HUES6 (cell line): ENCODE measurements around the gene POLR2J.
"Not testable (repeated sequence)": the region's sequence is repeated elsewhere in the genome, so short reads cannot be mapped to it uniquely, and the experiment has no call there.

Experiments
- H3K27ac ChIP-seq: 2 replicates; pipeline ENCODE4 v1.7.0; 2013; ENCODE audit warnings: low read depth, mild to moderate bottlenecking, low read length, inconsistent platforms
- H3K27me3 ChIP-seq: 2 replicates; pipeline ENCODE4 v1.6.1; 2013; ENCODE audit warnings: low read length; ENCODE audit not compliant: control insufficient read depth, insufficient read depth
- H3K36me3 ChIP-seq: 2 replicates; pipeline ENCODE4 v1.6.1; 2013; ENCODE audit warnings: low read length; ENCODE audit not compliant: control insufficient read depth, insufficient read depth
- H3K4me1 ChIP-seq: 2 replicates; pipeline ENCODE4 v1.6.1; 2013; ENCODE audit warnings: low read length; ENCODE audit not compliant: control insufficient read depth, insufficient read depth
- H3K4me3 ChIP-seq: 2 replicates; pipeline ENCODE4 v1.5.1; 2013; ENCODE audit warnings: low read depth, low read length
- H3K9ac ChIP-seq: one replicate; pipeline ENCODE4 v1.6.1; 2013; ENCODE audit warnings: mild to moderate bottlenecking, low read length
- H3K9me3 ChIP-seq: 2 replicates; pipeline ENCODE4 v1.6.1; 2013; ENCODE audit warnings: low read depth, low read length; ENCODE audit not compliant: control insufficient read depth, insufficient read depth

The POLR2J gene

DNA sequence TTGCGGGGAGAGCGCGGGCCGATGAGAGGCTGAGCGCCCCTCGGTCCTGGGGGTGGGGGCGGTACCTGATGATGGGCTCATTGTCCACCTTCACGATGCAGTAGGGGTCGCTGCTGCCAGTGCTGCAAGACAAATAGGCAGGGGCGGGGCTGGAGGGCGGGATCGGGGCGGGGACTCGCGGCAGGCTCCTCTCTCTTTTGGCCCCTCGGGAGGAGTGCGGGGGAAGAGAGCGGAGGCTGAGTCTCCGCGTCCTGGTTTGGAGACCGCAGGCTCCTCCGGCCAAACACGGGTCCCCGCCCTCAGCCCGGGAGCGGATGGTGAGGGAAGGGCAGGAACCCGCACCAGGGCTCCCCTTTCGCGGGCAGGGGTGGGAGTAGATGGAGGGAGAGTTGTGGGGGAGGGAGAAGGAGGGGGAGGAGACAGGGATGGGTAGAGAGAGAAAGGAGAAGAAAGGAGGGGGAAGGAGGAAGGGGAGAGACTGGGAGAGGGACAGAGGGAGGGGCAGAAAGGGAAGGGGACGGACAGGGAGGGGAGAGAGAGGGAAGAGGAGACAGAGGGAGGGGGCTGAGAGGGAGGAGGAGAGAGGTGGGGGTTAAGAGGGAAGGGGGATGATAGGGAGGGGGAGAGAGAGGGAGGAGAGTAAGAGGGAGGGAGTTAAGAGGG, 33.3 kb upstream of the POLR2J start:
- H3K9ac ChIP-seq, H3K4me1 ChIP-seq, H3K36me3 ChIP-seq, H3K9me3 ChIP-seq, H3K4me3 ChIP-seq, H3K27ac ChIP-seq, H3K27me3 ChIP-seq: not testable (repeated sequence)

DNA sequence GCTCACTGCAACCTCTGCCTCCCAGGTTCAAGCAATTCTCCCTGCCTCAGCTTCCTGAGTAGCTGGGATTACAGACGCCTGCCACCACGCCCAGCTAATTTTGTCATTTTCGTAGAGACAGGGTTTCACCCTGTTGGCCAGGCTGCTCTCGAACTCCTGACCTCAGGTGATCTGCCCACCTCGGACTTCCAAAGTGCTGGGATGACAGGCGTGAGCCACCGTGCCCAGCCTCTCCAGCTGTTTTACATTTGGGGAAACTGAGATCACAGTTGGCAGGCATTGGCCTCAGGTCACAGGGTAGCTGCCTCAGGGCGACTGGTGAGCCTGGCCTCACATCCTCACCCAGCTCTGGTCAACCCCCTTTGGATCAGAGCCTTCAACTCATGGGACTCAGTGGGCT, 31.9 kb upstream of the POLR2J start:
- not testable (repeated sequence) for H3K4me1 ChIP-seq, H3K9me3 ChIP-seq, H3K27ac ChIP-seq, H3K36me3 ChIP-seq, H3K4me3 ChIP-seq, H3K9ac ChIP-seq, H3K27me3 ChIP-seq

DNA sequence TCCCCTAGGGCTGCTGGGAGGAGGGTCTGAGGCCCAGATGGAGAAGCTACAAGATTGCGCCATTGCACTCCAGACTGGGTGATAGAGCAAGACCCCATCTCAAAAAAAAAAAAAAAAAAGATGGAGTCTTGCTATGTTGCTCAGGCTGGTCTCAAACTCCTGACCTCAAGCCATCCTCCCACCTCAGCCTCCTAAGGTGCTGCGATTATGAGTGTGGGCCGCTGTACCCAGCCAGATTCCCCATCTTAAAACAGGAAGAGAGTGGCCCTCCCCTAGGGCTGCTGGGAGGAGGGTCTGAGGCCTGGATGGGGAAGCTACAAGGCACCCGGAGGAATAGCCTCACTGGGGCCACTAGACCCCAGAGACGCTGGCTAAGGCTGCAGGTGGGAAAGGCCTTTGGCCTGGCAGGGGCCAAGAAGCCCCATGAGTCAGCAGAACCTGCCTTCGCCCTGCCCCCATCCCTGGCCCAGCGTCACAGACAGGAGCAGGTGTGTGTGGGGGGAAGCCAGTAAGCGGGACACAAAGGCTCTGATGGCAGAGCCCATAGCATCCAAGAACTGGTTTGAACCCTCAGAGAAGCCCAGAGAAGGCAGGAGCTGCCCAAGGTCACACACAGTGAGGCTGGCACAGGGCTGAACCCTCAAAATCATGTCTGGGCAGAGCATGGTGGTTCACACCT, 28.8 kb upstream of the POLR2J start:
- H3K36me3 ChIP-seq, H3K9ac ChIP-seq, H3K27me3 ChIP-seq, H3K27ac ChIP-seq, H3K4me1 ChIP-seq, H3K4me3 ChIP-seq, H3K9me3 ChIP-seq: not testable (repeated sequence)

DNA sequence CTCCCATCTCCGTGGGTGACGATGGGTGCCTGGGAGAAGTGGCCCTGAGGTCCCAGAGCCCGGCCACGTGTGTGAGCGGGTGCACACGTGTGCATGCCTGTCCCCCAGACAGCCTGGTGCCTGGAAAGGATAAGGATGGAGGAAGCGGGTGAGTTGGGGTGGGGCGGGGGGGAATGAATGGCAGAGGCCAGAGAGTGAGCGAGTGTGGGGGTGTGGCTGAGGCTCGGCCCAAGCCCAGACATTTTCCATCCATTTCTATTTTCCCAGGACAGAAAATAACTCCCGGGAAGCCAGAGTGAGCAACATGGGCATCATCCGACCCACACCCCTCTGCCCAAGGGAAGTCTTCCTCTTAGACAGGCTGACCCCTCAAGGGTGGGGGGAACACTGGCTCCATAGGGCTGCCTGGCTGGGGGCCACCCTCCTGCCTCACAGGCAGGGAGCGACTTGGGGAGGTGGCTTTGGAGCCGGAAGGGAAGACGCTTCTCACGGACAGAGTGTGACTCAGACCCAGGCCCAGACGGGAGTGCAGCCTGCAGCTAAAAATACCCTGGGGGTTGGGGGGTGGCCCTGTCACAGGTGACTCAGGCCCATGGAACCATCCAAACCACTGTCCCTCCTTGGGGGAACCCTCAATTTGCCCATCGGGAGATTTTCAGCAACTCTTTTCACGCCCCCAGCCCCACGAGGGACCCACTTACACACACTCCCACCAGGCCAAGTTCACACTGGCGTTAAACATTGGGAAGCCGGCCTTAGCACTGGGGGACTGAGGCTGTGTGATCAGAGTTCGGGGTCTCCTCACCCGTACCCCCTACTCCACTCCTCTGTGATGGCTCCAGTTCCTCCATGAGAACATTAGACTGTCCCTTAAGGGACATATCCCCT, 26.8 kb upstream of the POLR2J start:
- not testable (repeated sequence) for H3K4me1 ChIP-seq, H3K27me3 ChIP-seq, H3K36me3 ChIP-seq, H3K27ac ChIP-seq, H3K9ac ChIP-seq, H3K9me3 ChIP-seq, H3K4me3 ChIP-seq

DNA sequence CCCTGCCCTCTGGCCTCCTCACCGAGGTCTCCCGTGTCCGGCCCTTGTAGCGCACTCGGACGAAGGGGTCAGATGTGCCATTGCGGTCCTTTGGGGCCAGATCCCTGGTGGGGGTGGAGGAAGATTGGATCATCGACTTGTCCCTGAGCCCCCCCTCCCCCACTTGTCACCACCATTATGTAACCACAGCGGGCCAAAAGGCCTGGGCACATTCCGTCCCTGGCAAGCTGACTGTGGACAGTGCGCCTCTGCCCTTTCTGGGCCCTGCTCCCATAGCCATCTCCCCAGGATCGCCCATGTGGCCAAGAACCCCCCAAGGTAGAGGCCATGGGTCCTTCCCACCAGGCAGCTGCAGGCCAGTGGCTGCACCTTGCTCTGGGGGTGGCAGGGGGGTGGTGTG, 24.4 kb upstream of the POLR2J start:
- not testable (repeated sequence) for H3K27me3 ChIP-seq, H3K36me3 ChIP-seq, H3K4me3 ChIP-seq, H3K9ac ChIP-seq, H3K9me3 ChIP-seq, H3K4me1 ChIP-seq, H3K27ac ChIP-seq

DNA sequence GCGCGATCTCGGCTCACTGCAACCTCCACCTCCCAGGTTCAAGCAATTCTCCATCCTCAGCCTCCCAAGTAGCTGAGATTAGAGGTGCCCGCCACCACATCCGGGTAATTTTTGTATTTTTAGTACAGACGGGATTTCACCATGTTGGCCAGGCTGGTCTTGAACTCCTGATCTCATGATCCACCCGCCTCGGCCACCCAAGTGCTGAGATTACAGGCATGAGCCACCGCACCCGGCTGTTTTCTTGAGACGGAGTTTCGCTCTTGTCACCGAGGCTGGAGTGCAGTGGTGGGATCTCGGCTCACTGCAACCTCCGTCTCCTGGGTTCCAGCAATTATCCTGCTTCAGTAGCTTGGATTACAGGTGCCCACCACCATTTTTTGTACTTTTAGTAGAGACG, 19.6 kb upstream of the POLR2J start:
- H3K9me3 ChIP-seq, H3K4me1 ChIP-seq, H3K27me3 ChIP-seq, H3K9ac ChIP-seq, H3K4me3 ChIP-seq, H3K27ac ChIP-seq, H3K36me3 ChIP-seq: not testable (repeated sequence)

DNA sequence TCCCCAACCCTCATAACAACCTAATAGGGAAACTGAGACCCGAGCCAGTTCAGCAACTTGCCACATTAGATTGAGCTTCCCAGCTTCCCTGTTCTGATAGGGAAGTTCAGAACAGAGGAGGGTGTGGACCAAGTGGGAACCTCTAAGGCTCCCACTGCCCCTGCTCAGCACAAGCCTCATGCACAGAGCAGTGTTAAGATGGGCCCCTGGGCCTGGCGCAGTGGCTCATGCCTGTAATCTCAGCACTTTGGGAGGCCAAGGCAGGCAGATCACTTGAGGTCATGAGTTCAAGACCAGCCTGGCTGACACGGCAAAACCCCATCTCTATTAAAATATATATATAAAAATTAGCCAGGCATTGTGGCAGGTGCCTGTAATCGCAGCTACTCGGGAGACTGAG, 18.6 kb upstream of the POLR2J start:
- not testable (repeated sequence) for H3K9me3 ChIP-seq, H3K36me3 ChIP-seq, H3K9ac ChIP-seq, H3K4me1 ChIP-seq, H3K27ac ChIP-seq, H3K4me3 ChIP-seq, H3K27me3 ChIP-seq

DNA sequence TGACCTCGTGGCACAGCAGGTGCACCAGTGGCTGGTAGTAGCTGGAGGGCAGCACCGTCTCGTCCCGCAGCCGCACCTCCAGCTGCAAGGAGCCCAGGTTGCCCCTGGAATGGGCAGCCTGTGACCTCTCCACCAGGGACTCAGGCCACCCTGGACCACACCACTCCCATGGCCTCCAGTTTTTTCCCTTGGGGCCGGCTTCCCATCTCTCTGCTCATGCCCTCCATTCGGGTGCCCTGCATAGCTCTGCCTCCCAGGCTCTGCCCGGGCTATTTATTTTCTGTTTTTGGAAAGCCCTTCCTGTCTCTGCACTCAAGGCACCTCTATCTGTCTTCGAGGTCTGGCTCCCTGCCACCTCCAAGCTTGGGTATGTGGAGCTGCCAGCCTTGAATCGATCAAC, 18.1 kb upstream of the POLR2J start:
- not testable (repeated sequence) for H3K9me3 ChIP-seq, H3K9ac ChIP-seq, H3K4me1 ChIP-seq, H3K27ac ChIP-seq, H3K4me3 ChIP-seq, H3K36me3 ChIP-seq, H3K27me3 ChIP-seq

DNA sequence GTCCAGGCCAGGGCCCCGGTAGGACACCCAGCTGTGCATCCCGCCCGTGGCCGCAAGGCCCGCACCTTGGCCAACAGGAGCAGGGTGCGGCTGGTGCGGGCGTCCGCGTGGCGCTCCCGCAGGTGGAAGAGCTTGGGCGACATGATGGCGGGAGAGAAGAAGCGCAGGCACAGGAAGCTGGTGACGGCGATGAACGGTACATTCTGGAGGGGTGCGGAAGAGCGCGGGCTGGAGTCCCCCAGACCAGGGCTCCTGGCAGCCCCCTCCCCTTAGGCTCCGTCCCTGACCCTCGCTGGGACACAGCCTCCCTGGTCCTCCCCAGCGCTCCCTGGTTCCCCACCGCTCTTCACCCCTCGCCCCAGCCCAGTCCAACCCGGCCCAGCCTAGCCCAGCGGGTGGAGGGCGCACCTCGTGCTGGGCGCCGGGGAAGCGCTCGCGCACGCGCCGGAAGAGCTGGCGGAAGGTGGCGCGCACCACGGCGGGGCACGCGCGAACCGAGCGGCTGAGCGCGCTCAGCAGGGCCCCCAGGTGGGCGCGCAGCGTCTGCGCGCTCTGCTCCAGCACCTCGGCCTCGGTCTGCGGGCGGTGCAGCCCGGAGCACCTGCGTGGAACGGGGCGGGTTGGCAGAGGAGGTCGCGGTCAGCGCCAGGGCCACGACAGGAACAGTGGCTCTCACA, 15.9 kb upstream of the POLR2J start:
- not testable (repeated sequence) for H3K27me3 ChIP-seq, H3K36me3 ChIP-seq, H3K4me1 ChIP-seq, H3K27ac ChIP-seq, H3K9ac ChIP-seq, H3K4me3 ChIP-seq, H3K9me3 ChIP-seq

DNA sequence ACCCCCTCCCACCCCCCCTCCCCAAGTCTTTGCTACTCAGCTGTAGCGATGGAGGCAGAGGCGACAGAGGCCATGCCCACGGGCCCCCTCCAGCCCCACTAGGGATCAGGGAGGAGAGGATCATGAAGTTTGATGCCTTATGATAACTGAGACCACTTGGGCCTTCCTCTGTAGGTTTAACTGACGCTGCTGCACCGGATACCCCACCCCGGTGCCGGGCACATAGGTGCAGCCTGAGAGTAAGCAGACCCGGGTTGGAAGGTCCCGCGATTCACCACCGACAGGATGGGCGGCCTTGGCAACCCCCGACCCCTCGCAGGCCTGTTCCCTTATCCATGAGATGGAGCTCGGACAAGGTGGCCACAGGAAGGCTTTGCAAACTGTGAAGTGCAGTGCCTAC, 15.3 kb upstream of the POLR2J start:
- H3K27ac ChIP-seq, H3K27me3 ChIP-seq, H3K4me3 ChIP-seq, H3K9ac ChIP-seq, H3K36me3 ChIP-seq, H3K4me1 ChIP-seq, H3K9me3 ChIP-seq: not testable (repeated sequence)
